OCI-LY1 (cell line): Measurements from ENCODE around the gene S100A2.

ENCODE experiments used
- H2AFZ ChIP-seq: fragments of 200-600 bp; sonication (generic), shearing (Covaris generic); 2 replicates; pipeline ENCODE4 v1.6.0; 2014; ENCODE audit warnings: antibody characterized with exemption, mild to moderate bottlenecking, low read length
- H3F3A ChIP-seq: fragments of 200-600 bp; sonication (generic), shearing (Covaris generic); 2 replicates; pipeline ENCODE4 v1.6.0; 2014; ENCODE audit warnings: mild to moderate bottlenecking, antibody characterized with exemption, low read length, moderate library complexity; ENCODE audit not compliant: insufficient read depth
- H3K27ac ChIP-seq: fragments of 200-600 bp; sonication (generic); 2 replicates; pipeline ENCODE4 v1.5.1; 2014; ENCODE audit warnings: low read length, mixed run types, mild to moderate bottlenecking, low read depth; ENCODE audit not compliant: poor library complexity, severe bottlenecking
- H3K27me3 ChIP-seq: fragments of 200-600 bp; sonication (generic); 2 replicates; pipeline ENCODE4 v1.6.0; 2014; ENCODE audit warnings: antibody characterized with exemption, mild to moderate bottlenecking, low read length, moderate library complexity; ENCODE audit not compliant: insufficient read depth
- H3K36me3 ChIP-seq: fragments of 200-600 bp; sonication (generic); 2 replicates; pipeline ENCODE4 v1.6.1; 2014; ENCODE audit warnings: mild to moderate bottlenecking, antibody characterized with exemption, low read length, moderate library complexity, mixed read lengths; ENCODE audit not compliant: insufficient read depth
- H3K4me1 ChIP-seq: fragments of 200-600 bp; sonication (generic); 2 replicates; pipeline ENCODE4 v1.5.1; 2014; ENCODE audit warnings: mild to moderate bottlenecking, low read length, moderate library complexity; ENCODE audit not compliant: insufficient read depth, severe bottlenecking
- H3K4me2 ChIP-seq: fragments of 200-600 bp; sonication (generic), shearing (Covaris generic); 2 replicates; pipeline ENCODE4 v1.6.1; 2014; ENCODE audit warnings: low read length
- H3K4me3 ChIP-seq: fragments of 200-600 bp; sonication (generic); 2 replicates; pipeline ENCODE4 v1.5.1; 2014; ENCODE audit warnings: low read length, low read depth, mild to moderate bottlenecking, mixed read lengths; ENCODE audit not compliant: poor library complexity, severe bottlenecking
- H3K79me2 ChIP-seq: fragments of 200-600 bp; shearing (Covaris generic); 2 replicates; pipeline ENCODE4 v1.6.1; 2016; ENCODE audit warnings: mixed run types, low read length, mixed read lengths; ENCODE audit not compliant: insufficient read depth
- H3K9ac ChIP-seq: fragments of 200-600 bp; sonication (generic), shearing (Covaris generic); 2 replicates; pipeline ENCODE4 v1.6.1; 2014; ENCODE audit warnings: mild to moderate bottlenecking, low read length, mixed read lengths
- H3K9me2 ChIP-seq: fragments of 200-600 bp; sonication (generic), shearing (Covaris generic); 2 replicates; pipeline ENCODE4 v1.6.1; 2014; ENCODE audit warnings: low read depth, mild to moderate bottlenecking, low read length, mixed read lengths
- H3K9me3 ChIP-seq: fragments of 200-600 bp; shearing (Covaris generic); 2 replicates; pipeline ENCODE4 v1.6.1; 2014; ENCODE audit warnings: low read length, mixed read lengths
- H4K20me1 ChIP-seq: fragments of 200-600 bp; sonication (generic), shearing (Covaris generic); 2 replicates; pipeline ENCODE4 v1.6.0; 2016; ENCODE audit warnings: mild to moderate bottlenecking, low read length; ENCODE audit not compliant: insufficient read depth
- EZH2 ChIP-seq: fragments of 200-600 bp; sonication (generic), shearing (Covaris generic); IDR thresholded peaks from 2 replicates; pipeline ENCODE4 v1.8.0; 2017; ENCODE audit warnings: borderline replicate concordance, mixed run types, mild to moderate bottlenecking, antibody characterized with exemption, low read length, moderate library complexity, mixed read lengths
- TF ChIP-seq, protein P1 (sequence below): fragments of 200-600 bp; sonication (generic), shearing (Covaris generic); IDR thresholded peaks from 2 replicates; pipeline ENCODE4 v1.5.1; 2017; ENCODE audit warnings: mild to moderate bottlenecking, antibody characterized with exemption, low read length, moderate library complexity, mixed read lengths

S100A2 gene

DNA sequence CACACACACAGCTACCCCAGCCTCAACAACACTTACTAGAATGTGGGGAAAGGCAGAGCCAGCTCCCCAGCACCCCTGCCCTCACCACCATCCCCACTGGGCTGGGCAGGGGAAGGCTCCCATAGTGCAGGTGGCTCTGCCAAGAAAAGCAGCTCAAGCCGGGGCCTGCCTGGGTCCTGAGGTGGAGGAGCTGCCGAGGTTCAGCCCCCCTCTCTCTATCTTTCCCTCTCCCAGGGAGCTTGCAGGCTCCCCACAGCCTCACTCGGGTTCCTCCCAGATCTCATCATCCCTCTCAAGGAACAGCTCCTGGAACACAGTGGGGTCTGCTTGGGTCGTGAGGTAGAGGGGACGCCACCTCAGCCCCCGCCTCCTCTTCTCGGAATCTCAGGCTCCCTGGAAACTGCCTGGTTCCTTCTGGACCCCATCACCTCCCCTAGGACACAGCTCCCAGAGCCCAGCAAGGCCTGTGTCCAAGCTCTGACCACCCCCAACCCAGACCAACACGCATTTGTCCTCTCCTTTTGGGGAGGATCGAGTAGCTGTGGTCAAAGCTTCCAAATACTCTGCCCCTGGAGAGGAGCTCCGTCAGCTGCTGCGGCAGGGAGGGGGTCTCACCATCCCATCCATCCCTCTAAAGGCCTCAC, 46.6 kb upstream of the S100A2 start:
- no peaks in the 10 kb centered on the region for H3K36me3 ChIP-seq
- TF ChIP-seq, protein P1, sequence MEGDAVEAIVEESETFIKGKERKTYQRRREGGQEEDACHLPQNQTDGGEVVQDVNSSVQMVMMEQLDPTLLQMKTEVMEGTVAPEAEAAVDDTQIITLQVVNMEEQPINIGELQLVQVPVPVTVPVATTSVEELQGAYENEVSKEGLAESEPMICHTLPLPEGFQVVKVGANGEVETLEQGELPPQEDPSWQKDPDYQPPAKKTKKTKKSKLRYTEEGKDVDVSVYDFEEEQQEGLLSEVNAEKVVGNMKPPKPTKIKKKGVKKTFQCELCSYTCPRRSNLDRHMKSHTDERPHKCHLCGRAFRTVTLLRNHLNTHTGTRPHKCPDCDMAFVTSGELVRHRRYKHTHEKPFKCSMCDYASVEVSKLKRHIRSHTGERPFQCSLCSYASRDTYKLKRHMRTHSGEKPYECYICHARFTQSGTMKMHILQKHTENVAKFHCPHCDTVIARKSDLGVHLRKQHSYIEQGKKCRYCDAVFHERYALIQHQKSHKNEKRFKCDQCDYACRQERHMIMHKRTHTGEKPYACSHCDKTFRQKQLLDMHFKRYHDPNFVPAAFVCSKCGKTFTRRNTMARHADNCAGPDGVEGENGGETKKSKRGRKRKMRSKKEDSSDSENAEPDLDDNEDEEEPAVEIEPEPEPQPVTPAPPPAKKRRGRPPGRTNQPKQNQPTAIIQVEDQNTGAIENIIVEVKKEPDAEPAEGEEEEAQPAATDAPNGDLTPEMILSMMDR, result no peak
- no peak overlapping the region for H3K4me2 ChIP-seq
- H3F3A ChIP-seq, result no peaks in the 10 kb centered on the region
- H3K79me2 ChIP-seq, result no peaks in the 10 kb centered on the region
- no peaks in the 10 kb centered on the region for H3K9me2 ChIP-seq
- H3K4me1 ChIP-seq, result no peaks in the 10 kb centered on the region
- H2AFZ ChIP-seq, result no peak overlapping the region
- no peak overlapping the region for H3K9ac ChIP-seq
- H4K20me1 ChIP-seq, result no peaks in the 10 kb centered on the region
- no peak overlapping the region for H3K27ac ChIP-seq
- no peaks in the 10 kb centered on the region for H3K27me3 ChIP-seq
- no peak overlapping the region for H3K4me3 ChIP-seq
- no peaks in the 10 kb centered on the region for H3K9me3 ChIP-seq

DNA sequence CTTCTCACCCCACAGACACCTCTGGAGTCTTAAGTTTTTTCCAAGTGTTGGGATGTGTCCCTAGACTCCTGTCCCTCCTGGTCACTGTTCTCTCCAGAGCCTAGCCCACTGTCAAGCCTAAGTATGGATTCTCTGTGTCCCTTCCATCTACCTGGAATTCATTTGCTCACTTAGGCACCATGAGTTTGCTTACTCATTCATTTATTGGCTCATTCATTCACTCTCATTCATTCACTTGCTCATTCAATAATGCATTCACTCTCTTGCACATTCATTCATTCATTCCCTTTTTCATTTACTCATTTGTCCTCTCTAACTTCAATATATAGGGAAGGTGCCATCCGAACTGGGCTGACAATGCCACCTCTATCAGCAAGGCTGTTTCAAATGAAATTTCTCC, 45.7 kb upstream of the S100A2 start:
- no peaks in the 10 kb centered on the region for H3K79me2 ChIP-seq

DNA sequence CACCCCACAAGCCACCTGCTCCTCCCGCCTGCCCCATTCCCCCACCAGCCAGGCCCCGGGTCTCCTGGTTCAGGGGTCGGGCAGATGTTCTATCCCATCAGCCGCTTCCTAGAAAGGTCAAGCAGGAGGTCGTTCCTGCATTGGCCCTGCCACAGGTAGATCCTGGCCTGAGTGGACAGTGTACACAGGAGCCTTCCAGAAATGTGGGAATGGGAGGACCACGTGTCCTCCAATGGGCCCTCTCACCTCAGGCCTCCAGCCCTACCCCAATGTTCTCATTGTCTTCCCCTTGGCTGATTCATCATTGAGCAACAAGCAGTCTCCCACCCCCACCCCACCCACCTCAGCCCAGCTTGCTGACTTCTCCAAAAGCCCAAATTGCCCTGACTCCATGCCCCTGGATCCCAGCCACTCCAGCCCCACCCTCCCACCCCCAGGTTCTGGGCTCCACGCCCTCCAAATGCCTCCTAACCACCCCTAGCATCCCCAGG, 45.2 kb upstream of the S100A2 start:
- H3K9me3 ChIP-seq, result no peaks in the 10 kb centered on the region
- H4K20me1 ChIP-seq, result no peaks in the 10 kb centered on the region
- H3K9ac ChIP-seq, result no peak overlapping the region
- H3F3A ChIP-seq, result no peaks in the 10 kb centered on the region
- H3K4me1 ChIP-seq, result no peaks in the 10 kb centered on the region
- no peak overlapping the region for H3K4me2 ChIP-seq
- no peak overlapping the region for H3K27ac ChIP-seq
- H3K4me3 ChIP-seq, result no peak overlapping the region
- no peaks in the 10 kb centered on the region for H3K79me2 ChIP-seq
- no peaks in the 10 kb centered on the region for H3K36me3 ChIP-seq
- H2AFZ ChIP-seq, result no peak overlapping the region
- no peaks in the 10 kb centered on the region for H3K9me2 ChIP-seq
- H3K27me3 ChIP-seq, result no peaks in the 10 kb centered on the region; the same call in 1 of the 2 replicates
- TF ChIP-seq EZH2, result no peak
- TF ChIP-seq, protein P1, result no peak

More for the DNA sequence above, 45.7 kb upstream of the S100A2 start:
- no peak overlapping the region for H2AFZ ChIP-seq
- no peak overlapping the region for H3K4me3 ChIP-seq
- no peaks in the 10 kb centered on the region for H4K20me1 ChIP-seq
- no peak overlapping the region for H3K4me2 ChIP-seq
- no peak overlapping the region for H3K9ac ChIP-seq
- no peaks in the 10 kb centered on the region; the same call in 1 of the 2 replicates for H3K27me3 ChIP-seq
- no peaks in the 10 kb centered on the region for H3K9me2 ChIP-seq
- H3F3A ChIP-seq, result no peaks in the 10 kb centered on the region
- H3K9me3 ChIP-seq, result no peaks in the 10 kb centered on the region
- TF ChIP-seq EZH2, result no peak
- TF ChIP-seq, protein P1, result no peak
- H3K36me3 ChIP-seq, result no peaks in the 10 kb centered on the region
- no peak overlapping the region for H3K27ac ChIP-seq
- H3K4me1 ChIP-seq, result no peaks in the 10 kb centered on the region
